ENCODE measurements around the gene ANKLE1. TPM values are rescaled to one million over a fixed set of nuclear protein-coding genes. Genes with fewer than 3 reads are reported as not detected.
"Not testable (repeated sequence)": the region's sequence is repeated elsewhere in the genome, so short reads cannot be mapped to it uniquely, and the experiment has no call there.

Gene ANKLE1
- polyA plus RNA-seq, 1 of the 3 experiments (the other 2 are of a cell fraction): 2.6 TPM

- peak; percentile 90 for DNase-seq
- Histone ChIP-seq H2AFZ (ENCODE audit: low read depth) (no peak overlapping the region), H3K9ac (no peak overlapping the region), H4K20me1 (ENCODE audit: insufficient read depth) (no peaks in the 10 kb centered on the region), H3K36me3 (replicated peaks in 1 of 2; ENCODE audit: control insufficient read depth in 1 of 2, insufficient read depth in 2 of 2, low read length in 1 of 2) (peaks cover 0 to 3% of the 10 kb centered on the region in 2 experiments), H3K9me3 (no peaks in the 10 kb centered on the region), H3K79me2 (ENCODE audit: insufficient read depth) (peaks cover 6% of the 10 kb centered on the region; the same call in 1 of the 2 replicates), H3K27ac (ENCODE audit: low read depth in 2 of 2, low read length in 1 of 2) (no peak overlapping the region), H3K4me3 (ENCODE audit: low read depth in 2 of 2, low read length in 1 of 2) (no peak overlapping the region), H3K4me1 (ENCODE audit: control insufficient read depth in 1 of 2, insufficient read depth in 2 of 2, low read depth in 1 of 2, low read length in 1 of 2) (peaks cover 0 to 8% of the 10 kb centered on the region in 2 experiments; a peak in 1 of 4 replicates), H3K4me2 (no peak overlapping the region), H3F3A (replicated peaks; ENCODE audit: insufficient read depth) (peaks cover 23% of the 10 kb centered on the region), H3K27me3 (ENCODE audit: insufficient read depth) (no peaks in the 10 kb centered on the region), H3K9me2 (no peaks in the 10 kb centered on the region)
- ChIA-PET CTCF (interaction anchor here (1.3 to 6.0 kb wide), 5 partner anchors 9 to 91 kb away, joined by 3 to 35 read pairs (median 17); partner anchors contain the start of genes ABHD8, ANKLE1, DDA1 and MRPL34), POLR2A (no interaction called here)
- 86% methylated on average over 25 of the region's 48 CpGs for WGBS (ENCODE audit: low lambda C conversion rate)
- TF ChIP-seq RCOR1 (IDR thresholded peaks at IDR 0.05; ENCODE audit: low read length): no peak
- no peak for TF ChIP-seq TEAD4 (IDR thresholded peaks at IDR 0.05; ENCODE audit: borderline replicate concordance, insufficient read depth)
- no peak for TF ChIP-seq RXRA (IDR thresholded peaks at IDR 0.05; ENCODE audit: borderline replicate concordance, low read depth)
- no peak for TF ChIP-seq GABPA (IDR thresholded peaks at IDR 0.05; ENCODE audit: low read depth)
- TF ChIP-seq NFIC (IDR thresholded peaks at IDR 0.05; ENCODE audit: borderline replicate concordance): no peak
- no peak for TF ChIP-seq SMC3 (IDR thresholded peaks at IDR 0.05; ENCODE audit: low read depth, low read length)
- TF ChIP-seq USF1 (IDR thresholded peaks at IDR 0.05; ENCODE audit: borderline replicate concordance, low read depth): no peak
- no peak for TF ChIP-seq TAF1 (IDR thresholded peaks at IDR 0.05; ENCODE audit: borderline replicate concordance, low read depth, low read length)
- TF ChIP-seq MAX (IDR thresholded peaks at IDR 0.05; ENCODE audit: low read depth): no peak
- no peak for TF ChIP-seq CHD2 (IDR thresholded peaks at IDR 0.05; ENCODE audit: low read length, partially characterized antibody)
- TF ChIP-seq CTCF (IDR thresholded peaks at IDR 0.05): no peak
- no peak for TF ChIP-seq MEF2A (IDR thresholded peaks at IDR 0.05; ENCODE audit: borderline replicate concordance, low read depth)
- TF ChIP-seq REST (IDR thresholded peaks at IDR 0.05; ENCODE audit: low read depth, low read length): no peak
- no peak for TF ChIP-seq POLR2AphosphoS5 (IDR thresholded peaks at IDR 0.05; ENCODE audit: low read depth, low read length)
- TF ChIP-seq RAD21 (IDR thresholded peaks at IDR 0.05; ENCODE audit: low read length): no peak
- TF ChIP-seq IRF3 (IDR thresholded peaks at IDR 0.05; ENCODE audit: low read depth, low read length): no peak
- TF ChIP-seq GATA2 (CRISPR knock-in tag; IDR thresholded peaks at IDR 0.05): no peak
- no peak for TF ChIP-seq SIN3A (IDR thresholded peaks at IDR 0.05; ENCODE audit: borderline replicate concordance, low read depth, low read length)
These were observed 12.6 kb downstream of the ANKLE1 start for GRCh38 chr19:17294051-17294891.

- H3K9me2 ChIP-seq; H4K20me1 ChIP-seq (ENCODE audit: insufficient read depth); H2AFZ ChIP-seq (ENCODE audit: low read depth); H3K4me3 ChIP-seq (ENCODE audit: low read depth in 2 of 2, low read length in 1 of 2); H3K4me1 ChIP-seq (ENCODE audit: control insufficient read depth in 1 of 2, insufficient read depth in 2 of 2, low read depth in 1 of 2, low read length in 1 of 2); H3K36me3 ChIP-seq (replicated peaks in 1 of 2; ENCODE audit: control insufficient read depth in 1 of 2, insufficient read depth in 2 of 2, low read length in 1 of 2); H3K27me3 ChIP-seq (ENCODE audit: insufficient read depth); H3K27ac ChIP-seq (ENCODE audit: low read depth in 2 of 2, low read length in 1 of 2); POLR2A ChIA-PET; H3K79me2 ChIP-seq (ENCODE audit: insufficient read depth); DNase-seq; H3K4me2 ChIP-seq; H3K9me3 ChIP-seq; H3K9ac ChIP-seq: not testable (repeated sequence)
- WGBS (ENCODE audit: low lambda C conversion rate): 93% methylated on average over 5 of the region's 6 CpGs
- CTCF ChIA-PET: interaction anchor here (0.9 to 6.0 kb wide), 4 partner anchors 13 to 524 kb away, joined by 3 to 35 read pairs (median 4); partner anchors contain the start of genes ANKLE1 and DDA1
- H3F3A ChIP-seq (replicated peaks; ENCODE audit: insufficient read depth): peaks cover 17% of the 10 kb centered on the region
These were observed 13.8 kb downstream of the ANKLE1 start for GRCh38 chr19:17295551-17295950.

Data from SK-N-SH (cell line).